K562 (cell line): ENCODE measurements around the gene MFAP5. TPM values are rescaled to one million over a fixed set of nuclear protein-coding genes. Genes with fewer than 3 reads are reported as not detected.

Experiments used
- ATAC-seq: fragments of 200-7000 bp; cut with Tn5 transposase; 3 replicates; pipeline ENCODE4 v1.9.1; 2020; ENCODE audit warnings: moderate library complexity
- BruUV-seq: library from RNA; stranded (reverse); fragments of 400-500 nt; replicated peaks from 2 replicates; lab custom pipeline; 2021; lab: Mats Ljungman, UMichigan
- CTCF ChIA-PET: fragments of 300-600 bp; formaldehyde crosslinking; extraction: SDS; loops from one replicate; lab custom pipeline; 2021; ENCODE audit warnings: low intra/inter-chr PET ratio; lab: Yijun Ruan, JAX
- POLR2A ChIA-PET: fragments of 300-600, 350-650 bp; sonication (Branson Sonifier 250); formaldehyde crosslinking; extraction: SDS; loops from one replicate; lab custom pipeline; 2021; ENCODE audit warnings: antibody characterized with exemption, inconsistent platforms; lab: Yijun Ruan, JAX
- DNase-seq, 4 experiments: peaks; one replicate each; pipeline versions ENCODE4 v3.0.0 to v3.0.0-alpha.2; 2011 to 2018; ENCODE audit warnings: low spot score in 3 of 4, mixed read lengths in 3 of 4; ENCODE audit errors: extremely low read depth in 1 of 4
- FAIRE-seq: peaks from 2 replicates; lab custom pipeline; 2011; peaks lifted over from hg19 to GRCh38; lab: Jason Lieb, UNC
- H2AFZ ChIP-seq: 2 replicates; pipeline ENCODE4 v1.6.0; 2011; ENCODE audit warnings: low read depth, low read length, control low read depth, inconsistent platforms
- H3K27ac ChIP-seq: fragments of 200-600 bp; 3 replicates; pipeline ENCODE4 v1.8.0; 2011; ENCODE audit warnings: low read depth, mild to moderate bottlenecking, control low read depth, inconsistent platforms, low read length, moderate library complexity, mixed read lengths; ENCODE audit errors: extremely low read depth
- H3K27me3 ChIP-seq, 2 experiments: fragments of 300-600 bp in 1 of 2; 2 replicates in 1 of 2; 3 replicates in 1 of 2; pipeline versions ENCODE4 v1.6.0 to v1.8.0; 2011; ENCODE audit warnings: inconsistent platforms in 2 of 2, low read length in 2 of 2, mild to moderate bottlenecking in 1 of 2, mixed read lengths in 1 of 2, moderate library complexity in 1 of 2; ENCODE audit not compliant: control insufficient read depth in 2 of 2, insufficient read depth in 2 of 2
- H3K36me3 ChIP-seq: fragments of 300-600 bp; 3 replicates; pipeline ENCODE4 v1.8.0; 2011; ENCODE audit warnings: mild to moderate bottlenecking, low read length, inconsistent platforms; ENCODE audit not compliant: control insufficient read depth, insufficient read depth
- H3K4me1 ChIP-seq, 2 experiments: fragments of 200-600 bp in 1 of 2; replicated peaks in 1 of 2; 2 replicates in 1 of 2; 3 replicates in 1 of 2; pipeline versions ENCODE4 v1.5.1 to v1.8.0; 2011; ENCODE audit warnings: inconsistent platforms in 2 of 2, low read length in 2 of 2, mild to moderate bottlenecking in 1 of 2, mixed read lengths in 1 of 2, moderate library complexity in 1 of 2; ENCODE audit not compliant: control insufficient read depth in 2 of 2, insufficient read depth in 2 of 2
- H3K4me2 ChIP-seq: 2 replicates; pipeline ENCODE4 v1.6.1; 2011; ENCODE audit warnings: low read length, control low read depth, inconsistent platforms, mixed read lengths; ENCODE audit not compliant: insufficient read depth
- H3K4me3 ChIP-seq: fragments of 200-600 bp; sonication (generic), shearing (Covaris generic); 2 replicates; pipeline ENCODE4 v1.5.1; 2016; ENCODE audit warnings: control low read depth, inconsistent platforms
- H3K79me2 ChIP-seq: fragments of 200-600 bp; 3 replicates; pipeline ENCODE4 v1.8.0; 2011; ENCODE audit warnings: low read length, inconsistent platforms; ENCODE audit not compliant: control insufficient read depth, insufficient read depth
- H3K9ac ChIP-seq, 2 experiments: 2 replicates each; pipeline versions ENCODE4 v1.6.0 to v1.6.1; 2011; ENCODE audit warnings: low read depth in 2 of 2, low read length in 2 of 2, control low read depth in 1 of 2, inconsistent platforms in 1 of 2, mild to moderate bottlenecking in 1 of 2, mixed read lengths in 1 of 2; ENCODE audit not compliant: insufficient read depth in 1 of 2
- H3K9me1 ChIP-seq: one replicate; pipeline ENCODE4 v1.6.0; 2011; ENCODE audit warnings: inconsistent platforms, mild to moderate bottlenecking, low read length, moderate library complexity; ENCODE audit not compliant: control insufficient read depth, insufficient read depth
- H3K9me3 ChIP-seq: replicated peaks from 2 replicates; pipeline ENCODE4 v1.5.1; 2011; ENCODE audit warnings: low read depth, low read length, inconsistent platforms; ENCODE audit not compliant: control insufficient read depth, insufficient read depth
- H4K20me1 ChIP-seq: replicated peaks from 2 replicates; pipeline ENCODE4 v1.6.1; 2011; ENCODE audit warnings: low read length, inconsistent platforms, mixed read lengths; ENCODE audit not compliant: control insufficient read depth, insufficient read depth
- CBX2 ChIP-seq: fragments of 200-600 bp; sonication (generic); IDR thresholded peaks from one replicate; pipeline ENCODE4 v1.6.1; 2012; ENCODE audit warnings: mild to moderate bottlenecking, low read length, inconsistent platforms; ENCODE audit not compliant: insufficient read depth, poor library complexity, severe bottlenecking
- CCNT2 ChIP-seq: IDR thresholded peaks from 2 replicates; pipeline ENCODE4 v1.6.1; 2011; ENCODE audit warnings: borderline replicate concordance, low read depth, mild to moderate bottlenecking, moderate library complexity, mixed read lengths, low read length; ENCODE audit not compliant: insufficient read length; ENCODE audit errors: extremely low read depth
- DPF2 ChIP-seq: fragments of 450-650 bp; IDR thresholded peaks from 2 replicates; pipeline ENCODE4 v1.6.1; 2016
- HLTF ChIP-seq: fragments of 450-650 bp; IDR thresholded peaks from 2 replicates; pipeline ENCODE4 v1.6.1; 2016
- HMG20B ChIP-seq: fragments of 250-450 bp; sonication (Bioruptor Pico); IDR thresholded peaks from 2 replicates; pipeline ENCODE4 v1.5.0; 2021; ENCODE audit warnings: mild to moderate bottlenecking
- ILK ChIP-seq: fragments of 450-650 bp; IDR thresholded peaks from 2 replicates; pipeline ENCODE4 v1.6.1; 2016; ENCODE audit warnings: missing genetic modification characterization, low read depth, mild to moderate bottlenecking, missing compliant biosample characterization, moderate library complexity, borderline replicate concordance
- MAZ ChIP-seq, 2 experiments: fragments of 450-650 bp in 1 of 2; sonication (generic) in 1 of 2; formaldehyde crosslinking; IDR thresholded peaks in 1 of 2; conservative IDR thresholded peaks in 1 of 2; 2 replicates each; pipeline versions ENCODE4 v1.4.0 to v1.5.0; 2020; ENCODE audit warnings: mild to moderate bottlenecking in 1 of 2, missing genetic modification reagents in 1 of 2
- MTF1 ChIP-seq: fragments of 250-450 bp; sonication (Bioruptor Pico); IDR thresholded peaks from 2 replicates; pipeline ENCODE4 v1.9.0; 2021; ENCODE audit warnings: moderate library complexity, mild to moderate bottlenecking, inconsistent platforms, borderline replicate concordance
- NCOA6 ChIP-seq: fragments of 450-650 bp; IDR thresholded peaks from 2 replicates; pipeline ENCODE4 v1.6.1; 2017; ENCODE audit warnings: mild to moderate bottlenecking
- NR3C1 ChIP-seq: sonication (generic); formaldehyde crosslinking; IDR thresholded peaks from 2 replicates; pipeline ENCODE4 v1.8.1; 2022; ENCODE audit warnings: missing genetic modification reagents
- POLR3A ChIP-seq: IDR thresholded peaks from 2 replicates; pipeline ENCODE4 v1.6.1; 2011; ENCODE audit warnings: borderline replicate concordance, mild to moderate bottlenecking, moderate library complexity; ENCODE audit not compliant: insufficient read length, insufficient read depth; ENCODE audit errors: extremely low read depth
- SMAD4 ChIP-seq: fragments of 250-450 bp; sonication (Bioruptor Pico); conservative IDR thresholded peaks from 2 replicates; pipeline ENCODE4 v1.8.0; 2021; ENCODE audit warnings: inconsistent platforms, mild to moderate bottlenecking, moderate library complexity
- SREBF1 ChIP-seq: fragments of 150-350 bp; IDR thresholded peaks from 2 replicates; pipeline ENCODE4 v1.6.1; 2014; ENCODE audit warnings: antibody characterized with exemption, low read depth, low read length, borderline replicate concordance
- ZNF134 ChIP-seq: fragments of 250-450 bp; sonication (Bioruptor Pico); conservative IDR thresholded peaks from 2 replicates; pipeline ENCODE4 v1.4.0; 2020
- ZNF707 ChIP-seq: fragments of 250-450 bp; sonication (Bioruptor Pico); conservative IDR thresholded peaks from 2 replicates; pipeline ENCODE4 v1.8.0; 2022; ENCODE audit warnings: inconsistent platforms, mild to moderate bottlenecking, moderate library complexity
- WGBS: fragments of 100-300 bp; shearing (Covaris generic); methylation state at CpG from one replicate; pipeline ENCODE4 v1.1.6; 2016; ENCODE audit warnings: low coverage, mixed read lengths; ENCODE audit not compliant: insufficient coverage; ENCODE audit errors: missing lambda C conversion rate; 5-methylcytosine and 5-hydroxymethylcytosine counted together
- in situ Hi-C: fragments of 300-500 bp; cut with MboI; formaldehyde crosslinking; loops from 4 replicates; pipeline ENCODE4 v1.15.0; 2018; ENCODE audit warnings: inconsistent platforms, mixed read lengths
- intact Hi-C: fragments of 100-400 bp; cut with micrococcal nuclease; formaldehyde crosslinking; loops from 2 replicates; pipeline ENCODE4 v1.14.2; 2022
- polyA plus RNA-seq, 8 experiments: library from polyadenylated mRNA; depleted of rRNA in 4 of 8; stranded (reverse) in 5 of 8; unstranded in 3 of 8; fragments of >200 nt; fragmentation: Nextera tagmentation in 2 of 8; fragmentation: Illumina TruSeq in 1 of 8; extraction: Ambion mirVana in 2 of 8; extraction: Trizol in 1 of 8; gene quantifications; 2 replicates each; pipeline versions ENCODE4 v1.2.1 to v1.2.3, GENCODE V29; 2011 to 2014; ENCODE audit warnings: inconsistent platforms in 1 of 8, missing spikeins in 1 of 8
- total RNA-seq, 7 experiments: library from RNA; depleted of rRNA in 6 of 7; stranded (reverse); fragments of >200 nt in 6 of 7; fragmentation: Illumina TruSeq in 2 of 7; extraction: Trizol in 2 of 7; gene quantifications; 2 replicates each; pipeline versions ENCODE4 v1.2.1 to v1.2.3, GENCODE V29; 2011 to 2021; ENCODE audit warnings: low replicate concordance in 1 of 7
- TF ChIP-seq, protein P1 (sequence below): fragments of 450-650 bp; formaldehyde crosslinking; IDR thresholded peaks from 2 replicates; pipeline ENCODE4 v1.4.0; 2020; ENCODE audit warnings: mild to moderate bottlenecking, mixed read lengths
- TF ChIP-seq, protein P2 (sequence below): sonication (generic); formaldehyde crosslinking; IDR thresholded peaks from 2 replicates; pipeline ENCODE4 v1.8.1; 2023; ENCODE audit warnings: mild to moderate bottlenecking, missing genetic modification reagents

Gene MFAP5
- total and polyA plus RNA-seq, 9 of the 15 experiments (the other 6 are each of a cell fraction or from before 2014, with no cell fraction given): not detected

DNA sequence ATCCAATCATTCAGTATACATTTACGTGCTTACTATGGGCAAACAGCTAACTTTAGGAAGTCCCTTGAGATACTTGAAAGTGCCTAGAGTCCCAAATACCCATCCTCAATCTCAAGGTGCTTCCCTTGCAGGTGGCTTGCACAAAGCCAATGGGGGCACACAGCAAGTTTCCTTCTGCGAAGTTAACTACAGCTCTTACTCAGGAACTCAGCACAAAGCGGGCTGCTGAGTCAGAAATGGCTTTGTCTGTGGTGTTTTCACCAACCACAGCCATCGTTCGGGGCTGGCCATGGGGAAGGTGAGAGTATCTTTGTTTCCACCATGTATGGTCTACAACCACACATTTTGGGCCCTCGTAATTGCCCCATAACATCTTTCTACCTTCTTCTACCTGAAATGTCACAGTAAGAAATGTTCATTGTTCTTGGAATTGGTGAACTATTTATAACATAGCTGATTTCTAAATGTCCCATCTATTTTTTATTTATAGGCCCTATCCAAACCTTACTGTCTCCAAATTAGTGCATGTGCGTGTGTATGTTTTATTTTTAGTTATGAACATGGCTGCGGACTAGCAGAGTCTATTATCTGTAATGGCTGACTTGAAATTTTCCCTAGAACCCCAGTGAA, 13.9 kb downstream of the MFAP5 start:
- ATAC-seq: no peak
- no peaks in the 10 kb centered on the region for H3K36me3 ChIP-seq
- 0% methylated on average over 8 of the region's 8 CpGs for WGBS
- FAIRE-seq: no peak
- no peaks in the 10 kb centered on the region for H3K9me3 ChIP-seq
- H3K79me2 ChIP-seq: no peaks in the 10 kb centered on the region
- peaks cover 0 to 2% of the 10 kb centered on the region in 2 experiments; a peak in 3 of 5 replicates for H3K27me3 ChIP-seq
- ChIA-PET CTCF (no interaction called here), POLR2A (interaction anchor here (0.6 kb wide), 1 partner anchor 12 kb away, joined by 4 read pairs; no protein-coding TSS in a partner anchor)
- H3K9ac ChIP-seq: no peak overlapping the region
- intact Hi-C loops: no loop called here
- no peak overlapping the region for H3K4me2 ChIP-seq
- BruUV-seq: no TSS peak
- H3K4me1 ChIP-seq: no peaks in the 10 kb centered on the region
- H3K9me1 ChIP-seq: no peaks in the 10 kb centered on the region
- H4K20me1 ChIP-seq: no peaks in the 10 kb centered on the region
- in situ Hi-C loops: no loop called here
- no peak for DNase-seq
- no peak overlapping the region for H2AFZ ChIP-seq
- TF ChIP-seq MAZ (CRISPR knock-in tag; conservative IDR thresholded peaks at IDR 0.05 in 1 of 2, IDR thresholded peaks at IDR 0.05 in 1 of 2) (no peak), HMG20B (CRISPR knock-in tag) (no peak), NCOA6 (no peak), CBX2 (no peak), DPF2 (no peak), CCNT2 (no peak), NR3C1 (no peak), SMAD4 (CRISPR knock-in tag) (no peak), MTF1 (no peak), ILK (no peak), POLR3A (no peak), ZNF707 (CRISPR knock-in tag) (no peak), SREBF1 (no peak), ZNF134 (no peak), HLTF (no peak)
- TF ChIP-seq, protein P1, sequence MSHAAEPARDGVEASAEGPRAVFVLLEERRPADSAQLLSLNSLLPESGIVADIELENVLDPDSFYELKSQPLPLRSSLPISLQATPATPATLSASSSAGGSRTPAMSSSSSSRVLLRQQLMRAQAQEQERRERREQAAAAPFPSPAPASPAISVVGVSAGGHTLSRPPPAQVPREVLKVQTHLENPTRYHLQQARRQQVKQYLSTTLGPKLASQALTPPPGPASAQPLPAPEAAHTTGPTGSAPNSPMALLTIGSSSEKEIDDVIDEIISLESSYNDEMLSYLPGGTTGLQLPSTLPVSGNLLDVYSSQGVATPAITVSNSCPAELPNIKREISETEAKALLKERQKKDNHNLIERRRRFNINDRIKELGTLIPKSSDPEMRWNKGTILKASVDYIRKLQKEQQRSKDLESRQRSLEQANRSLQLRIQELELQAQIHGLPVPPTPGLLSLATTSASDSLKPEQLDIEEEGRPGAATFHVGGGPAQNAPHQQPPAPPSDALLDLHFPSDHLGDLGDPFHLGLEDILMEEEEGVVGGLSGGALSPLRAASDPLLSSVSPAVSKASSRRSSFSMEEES: no peak
- TF ChIP-seq, protein P2, sequence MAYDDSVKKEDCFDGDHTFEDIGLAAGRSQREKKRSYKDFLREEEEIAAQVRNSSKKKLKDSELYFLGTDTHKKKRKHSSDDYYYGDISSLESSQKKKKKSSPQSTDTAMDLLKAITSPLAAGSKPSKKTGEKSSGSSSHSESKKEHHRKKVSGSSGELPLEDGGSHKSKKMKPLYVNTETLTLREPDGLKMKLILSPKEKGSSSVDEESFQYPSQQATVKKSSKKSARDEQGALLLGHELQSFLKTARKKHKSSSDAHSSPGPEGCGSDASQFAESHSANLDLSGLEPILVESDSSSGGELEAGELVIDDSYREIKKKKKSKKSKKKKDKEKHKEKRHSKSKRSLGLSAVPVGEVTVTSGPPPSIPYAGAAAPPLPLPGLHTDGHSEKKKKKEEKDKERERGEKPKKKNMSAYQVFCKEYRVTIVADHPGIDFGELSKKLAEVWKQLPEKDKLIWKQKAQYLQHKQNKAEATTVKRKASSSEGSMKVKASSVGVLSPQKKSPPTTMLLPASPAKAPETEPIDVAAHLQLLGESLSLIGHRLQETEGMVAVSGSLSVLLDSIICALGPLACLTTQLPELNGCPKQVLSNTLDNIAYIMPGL (CRISPR knock-in tag): no peak
- H3K27ac ChIP-seq: no peak overlapping the region
- no peak overlapping the region for H3K4me3 ChIP-seq
